ENCODE data around the gene FOXP3. TPM values are rescaled to one million over a fixed set of nuclear protein-coding genes. Genes with fewer than 3 reads are reported as not detected.
"Not testable (repeated sequence)": the region's sequence is repeated elsewhere in the genome, so short reads cannot be mapped to it uniquely, and the experiment has no call there.

FOXP3 gene
- total and polyA plus RNA-seq, 2 donors (not counting 3 experiments of a cell fraction or from before 2014, with no cell fraction given) = 0.06 TPM; not detected in 1

DNA sequence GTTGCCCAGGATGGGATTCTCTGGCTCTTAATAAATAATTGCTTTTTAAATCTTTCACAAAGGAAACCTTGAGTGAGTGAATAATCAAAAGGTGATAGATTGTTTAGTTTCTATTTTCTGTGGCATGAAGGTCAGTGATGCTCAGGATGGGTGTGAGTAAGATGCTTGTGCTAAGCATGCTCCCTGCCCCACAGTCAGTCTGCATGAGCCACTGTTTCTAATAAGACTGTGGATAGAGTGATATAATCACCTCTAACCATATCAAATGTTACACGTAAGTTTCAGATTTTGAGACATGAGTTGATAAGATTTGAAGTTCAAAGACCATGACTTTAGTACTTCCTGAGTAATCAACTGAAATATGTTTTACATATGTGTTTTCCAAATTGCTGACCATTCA is 36.2 kb upstream of the FOXP3 start:
- no peaks in the 10 kb centered on the region for H3K79me2 ChIP-seq (ENCODE audit: control insufficient read depth, insufficient read depth, low read length)
- H3K9ac ChIP-seq (replicated peaks; ENCODE audit: extremely low read depth, insufficient read depth, low read length) = no peak overlapping the region
- H3K4me1 ChIP-seq (ENCODE audit: control insufficient read depth, extremely low read depth, insufficient read depth, low read length) = no peaks in the 10 kb centered on the region
- ChIA-PET POLR2A (no interaction called here), CTCF (no interaction called here)
- no peak overlapping the region for H3K4me3 ChIP-seq (replicated peaks in 1 of 3; ENCODE audit: insufficient read depth in 1 of 3, low read depth in 1 of 3, low read length in 3 of 3)
- H3K36me3 ChIP-seq (ENCODE audit: control insufficient read depth in 2 of 2, extremely low read depth in 1 of 2, insufficient read depth in 2 of 2, low read length in 2 of 2) = no peaks in the 10 kb centered on the region
- no peaks in the 10 kb centered on the region for H3K9me3 ChIP-seq (replicated peaks; ENCODE audit: control insufficient read depth, insufficient read depth, low read length)
- DNase-seq (ENCODE audit: low read depth, low spot score) = no peak
- H3K27me3 ChIP-seq (ENCODE audit: control insufficient read depth in 2 of 2, insufficient read depth in 2 of 2, low read length in 2 of 2) = no peaks in the 10 kb centered on the region
- H3K27ac ChIP-seq (ENCODE audit: insufficient read depth, low read depth, low read length) = no peak overlapping the region
- no peak overlapping the region for H3K4me2 ChIP-seq (ENCODE audit: insufficient read depth, low read length)
- H3K9me1 ChIP-seq (replicated peaks; ENCODE audit: control insufficient read depth, extremely low read depth, insufficient read depth, low read length) = no peaks in the 10 kb centered on the region
- TF ChIP-seq POLR2AphosphoS5 (IDR thresholded peaks at IDR 0.05; ENCODE audit: insufficient read depth, low read depth, low read length) = no peak
- no TSS peak for BruUV-seq (replicated peaks)
- H2AFZ ChIP-seq (ENCODE audit: low read depth, low read length) = no peak overlapping the region
- intact Hi-C loops (cut with micrococcal nuclease) (no loop called here), dilution Hi-C loops (cut with MboI; ENCODE audit: extremely low pct_ligation_motif_present, low sequenced_read_pairs) (no loop called here)
- no peak for FAIRE-seq
- no peaks in the 10 kb centered on the region for H4K20me1 ChIP-seq (replicated peaks; ENCODE audit: control insufficient read depth, extremely low read depth, insufficient read depth, low read length)

GRCh38 chrX:49299293-49299692 is 34.8 kb upstream of the FOXP3 start:
- CTCF ChIA-PET; H3K27me3 ChIP-seq (ENCODE audit: control insufficient read depth in 2 of 2, insufficient read depth in 2 of 2, low read length in 2 of 2); intact Hi-C loops (cut with micrococcal nuclease); H3K36me3 ChIP-seq (ENCODE audit: control insufficient read depth in 2 of 2, extremely low read depth in 1 of 2, insufficient read depth in 2 of 2, low read length in 2 of 2); POLR2A ChIA-PET; H2AFZ ChIP-seq (ENCODE audit: low read depth, low read length); FAIRE-seq; BruUV-seq (replicated peaks); H3K9me3 ChIP-seq (replicated peaks; ENCODE audit: control insufficient read depth, insufficient read depth, low read length); H3K79me2 ChIP-seq (ENCODE audit: control insufficient read depth, insufficient read depth, low read length); H3K4me3 ChIP-seq (replicated peaks in 1 of 3; ENCODE audit: insufficient read depth in 1 of 3, low read depth in 1 of 3, low read length in 3 of 3); H3K9me1 ChIP-seq (replicated peaks; ENCODE audit: control insufficient read depth, extremely low read depth, insufficient read depth, low read length); H4K20me1 ChIP-seq (replicated peaks; ENCODE audit: control insufficient read depth, extremely low read depth, insufficient read depth, low read length); H3K4me1 ChIP-seq (ENCODE audit: control insufficient read depth, extremely low read depth, insufficient read depth, low read length); dilution Hi-C loops (cut with MboI; ENCODE audit: extremely low pct_ligation_motif_present, low sequenced_read_pairs); H3K9ac ChIP-seq (replicated peaks; ENCODE audit: extremely low read depth, insufficient read depth, low read length); DNase-seq (ENCODE audit: low read depth, low spot score); H3K4me2 ChIP-seq (ENCODE audit: insufficient read depth, low read length); H3K27ac ChIP-seq (ENCODE audit: insufficient read depth, low read depth, low read length): not testable (repeated sequence)

Data from endothelial cell of umbilical vein (primary cell).